Ovary (tissue), 3 donors: ENCODE results near the gene NEK4.

ENCODE experiments used
- CTCF ChIP-seq, 3 donors: fragments of 450-650 bp in 2 of 3; fragments of 200-600 bp in 1 of 3; IDR thresholded peaks; one replicate each; pipeline versions ENCODE4 v1.5.1 to v1.8.0; 2016 to 2022; ENCODE audit warnings: antibody characterized with exemption in 3 of 3, mild to moderate bottlenecking in 1 of 3
- POLR2A ChIP-seq: fragments of 450-650 bp; IDR thresholded peaks from one replicate; pipeline ENCODE4 v1.6.1; 2017; ENCODE audit warnings: antibody characterized with exemption, mild to moderate bottlenecking, moderate library complexity
- donor health status: DM: no; HTN: no; CAD: no.

GRCh38 chr3:52730681-52731080, 40.1 kb downstream of the NEK4 start:
- TF ChIP-seq POLR2A (no peak), CTCF (IDR thresholded peaks at IDR 0.05) (no peak)
